ENCODE measurements around the gene SEMA4C. TPM values are rescaled to one million over a fixed set of nuclear protein-coding genes. Genes with fewer than 3 reads are reported as not detected.

Gene SEMA4C
- total and polyA plus RNA-seq, 5 donors, result 19.3 to 28.5 (median 23.5) TPM

DNA sequence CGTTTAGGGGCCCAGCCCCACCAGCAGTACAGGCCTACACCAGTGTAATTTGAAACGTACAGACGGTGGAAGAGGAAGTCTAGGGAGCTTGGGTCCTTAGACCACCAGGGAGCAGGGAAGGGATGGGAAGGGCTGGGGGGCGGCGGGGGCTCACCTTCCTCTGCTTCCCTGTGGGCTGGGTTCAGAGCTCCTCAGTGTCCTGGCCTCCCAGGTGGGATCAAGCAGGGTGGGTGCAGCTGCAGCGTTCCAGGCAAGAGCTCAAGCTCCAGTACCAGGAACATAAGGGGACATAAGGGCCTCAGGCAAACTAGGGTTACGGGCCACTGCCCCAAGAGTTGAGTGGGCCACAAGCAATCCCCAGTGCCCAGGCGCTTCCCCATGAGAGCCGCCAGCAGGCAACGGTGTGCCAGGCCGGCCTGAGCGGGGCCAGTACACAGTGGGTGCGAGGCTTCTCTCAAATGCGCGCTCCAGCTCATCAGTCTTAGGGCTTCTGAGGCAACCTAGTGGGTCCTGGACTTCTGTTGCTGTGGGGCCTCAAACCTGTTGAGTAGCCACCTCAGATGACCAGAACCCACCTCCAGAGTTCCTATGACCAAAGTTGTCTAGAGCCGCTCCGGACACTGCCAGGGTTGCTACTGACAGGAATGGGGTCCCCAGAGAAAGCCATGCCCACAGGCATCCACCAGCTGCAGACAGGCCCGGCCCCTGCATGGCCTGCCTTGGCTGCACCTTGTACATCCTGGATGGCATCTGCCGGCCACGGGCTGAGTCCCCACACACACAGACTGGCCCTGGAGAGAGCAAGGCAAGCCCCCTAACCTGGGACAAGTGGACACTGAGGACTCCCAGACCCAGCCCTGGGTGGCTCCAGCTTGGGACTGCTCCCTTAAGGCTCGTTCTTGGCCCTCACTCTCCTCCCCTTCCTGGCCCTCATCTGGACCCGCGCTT is 31.3 kb downstream of the SEMA4C start:
- intact Hi-C loops (cut with DNase I), result no loop called here
- 87% methylated on average over 23 of the region's 23 CpGs for WGBS
- no peak overlapping the region for H3K27ac ChIP-seq (ENCODE audit: low read length)
- peaks cover 3% of the 10 kb centered on the region for H3K4me1 ChIP-seq (ENCODE audit: control insufficient read depth, insufficient read depth, low read length)
- ATAC-seq, result no peak
- H3K9me3 ChIP-seq (ENCODE audit: control insufficient read depth, low read length), result no peaks in the 10 kb centered on the region
- peak in 2 of 3 donors; percentile 41 to 49 for DNase-seq
- H3K27me3 ChIP-seq (ENCODE audit: control insufficient read depth, insufficient read depth), result no peaks in the 10 kb centered on the region
- no peak overlapping the region for H3K4me3 ChIP-seq (ENCODE audit: low read length)

- Histone ChIP-seq H3K27ac (ENCODE audit: low read length) (no peak overlapping the region), H3K27me3 (ENCODE audit: control insufficient read depth, insufficient read depth) (no peaks in the 10 kb centered on the region), H3K4me3 (ENCODE audit: low read length) (no peak overlapping the region), H3K4me1 (ENCODE audit: control insufficient read depth, insufficient read depth, low read length) (peaks cover 7% of the 10 kb centered on the region), H3K9me3 (ENCODE audit: control insufficient read depth, low read length) (no peaks in the 10 kb centered on the region)
- intact Hi-C loops (cut with DNase I), result no loop called here
- DNase-seq (peak in 2 of 3 donors; percentile 27 to 51), ATAC-seq (no peak)
- WGBS, result 72% methylated on average over 9 of the region's 9 CpGs
Observed at GRCh38 chr2:96837575-96837974, 32.3 kb downstream of the SEMA4C start.

DNA sequence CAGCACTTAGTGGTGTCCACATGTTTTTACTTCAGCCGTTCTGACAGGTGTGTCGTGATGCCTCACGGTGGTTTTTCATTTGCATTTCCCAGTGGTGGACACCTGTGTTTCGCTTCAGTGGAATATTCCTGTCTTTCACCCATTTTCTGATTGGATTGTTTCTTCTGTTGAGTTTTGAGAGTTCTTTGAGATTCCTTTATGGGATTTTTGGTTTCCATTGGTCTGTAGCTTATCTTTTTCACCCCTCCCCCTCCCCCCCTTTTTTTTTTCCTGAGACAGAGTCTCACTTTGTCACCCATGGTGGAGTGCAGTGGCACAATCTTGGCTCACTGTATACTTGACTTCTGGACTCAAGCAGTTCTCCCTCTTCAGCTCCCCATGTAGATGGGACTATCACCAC is 34.0 kb downstream of the SEMA4C start:
- Histone ChIP-seq H3K9me3 (ENCODE audit: control insufficient read depth, low read length) (no peaks in the 10 kb centered on the region), H3K27ac (ENCODE audit: low read length) (no peak overlapping the region), H3K27me3 (ENCODE audit: control insufficient read depth, insufficient read depth) (no peaks in the 10 kb centered on the region), H3K4me1 (ENCODE audit: control insufficient read depth, insufficient read depth, low read length) (peaks cover 7% of the 10 kb centered on the region), H3K4me3 (ENCODE audit: low read length) (no peak overlapping the region)
- intact Hi-C loops (cut with DNase I), result no loop called here
- DNase-seq, result no peak
- ATAC-seq, result no peak
- WGBS, result 97% methylated on average over 4 of the region's 4 CpGs

GRCh38 chr2:96832754-96833507 is 36.9 kb downstream of the SEMA4C start:
- 44% methylated on average over 18 of the region's 18 CpGs for WGBS
- Histone ChIP-seq H3K4me1 (ENCODE audit: control insufficient read depth, insufficient read depth, low read length) (peaks cover 7% of the 10 kb centered on the region), H3K9me3 (ENCODE audit: control insufficient read depth, low read length) (no peaks in the 10 kb centered on the region), H3K4me3 (ENCODE audit: low read length) (no peak overlapping the region), H3K27me3 (ENCODE audit: control insufficient read depth, insufficient read depth) (no peaks in the 10 kb centered on the region), H3K27ac (ENCODE audit: low read length) (peak overlapping the region; percentile 18)
- intact Hi-C loops (cut with DNase I), result no loop called here
- DNase-seq (peak; percentile 78 to 90 (median 85)), ATAC-seq (peak; percentile 68 to 70)

GRCh38 chr2:96832408-96832753 is 37.5 kb downstream of the SEMA4C start:
- DNase-seq, result peak in 1 of 3 donors; percentile 22
- H3K4me3 ChIP-seq (ENCODE audit: low read length), result no peak overlapping the region
- H3K9me3 ChIP-seq (ENCODE audit: control insufficient read depth, low read length), result no peaks in the 10 kb centered on the region
- intact Hi-C loops (cut with DNase I), result no loop called here
- H3K27ac ChIP-seq (ENCODE audit: low read length), result no peak overlapping the region
- peaks cover 7% of the 10 kb centered on the region for H3K4me1 ChIP-seq (ENCODE audit: control insufficient read depth, insufficient read depth, low read length)
- peak in 1 of 2 donors; percentile 6 for ATAC-seq
- 77% methylated on average over 11 of the region's 11 CpGs for WGBS
- H3K27me3 ChIP-seq (ENCODE audit: control insufficient read depth, insufficient read depth), result no peaks in the 10 kb centered on the region

DNA sequence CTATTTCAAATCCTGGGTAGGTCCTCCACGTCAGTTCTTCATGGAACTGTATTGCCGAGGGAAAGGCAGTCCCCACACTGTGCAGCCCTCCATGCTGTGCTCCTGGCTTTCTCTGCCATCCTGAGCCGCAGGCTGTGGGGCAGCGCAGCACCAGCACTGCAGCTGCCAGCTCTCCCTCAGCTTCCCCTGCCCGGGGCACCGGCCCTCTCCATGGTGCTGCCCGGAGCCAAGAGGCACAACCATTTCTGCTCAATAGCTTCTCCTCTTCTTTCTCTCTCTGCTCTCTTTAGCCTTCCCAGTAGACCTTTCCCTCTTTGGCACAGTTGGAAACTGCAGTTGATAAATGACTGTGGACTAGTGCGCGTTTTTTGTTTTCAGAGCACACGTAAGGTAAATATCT is 38.2 kb downstream of the SEMA4C start:
- Histone ChIP-seq H3K27me3 (ENCODE audit: control insufficient read depth, insufficient read depth) (no peaks in the 10 kb centered on the region), H3K4me1 (ENCODE audit: control insufficient read depth, insufficient read depth, low read length) (peaks cover 7% of the 10 kb centered on the region), H3K27ac (ENCODE audit: low read length) (no peak overlapping the region), H3K9me3 (ENCODE audit: control insufficient read depth, low read length) (no peaks in the 10 kb centered on the region), H3K4me3 (ENCODE audit: low read length) (no peak overlapping the region)
- intact Hi-C loops (cut with DNase I), result no loop called here
- 74% methylated on average over 10 of the region's 10 CpGs for WGBS
- peak; percentile 51 for ATAC-seq
- peak in 2 of 3 donors; percentile 63 to 68 for DNase-seq

DNA sequence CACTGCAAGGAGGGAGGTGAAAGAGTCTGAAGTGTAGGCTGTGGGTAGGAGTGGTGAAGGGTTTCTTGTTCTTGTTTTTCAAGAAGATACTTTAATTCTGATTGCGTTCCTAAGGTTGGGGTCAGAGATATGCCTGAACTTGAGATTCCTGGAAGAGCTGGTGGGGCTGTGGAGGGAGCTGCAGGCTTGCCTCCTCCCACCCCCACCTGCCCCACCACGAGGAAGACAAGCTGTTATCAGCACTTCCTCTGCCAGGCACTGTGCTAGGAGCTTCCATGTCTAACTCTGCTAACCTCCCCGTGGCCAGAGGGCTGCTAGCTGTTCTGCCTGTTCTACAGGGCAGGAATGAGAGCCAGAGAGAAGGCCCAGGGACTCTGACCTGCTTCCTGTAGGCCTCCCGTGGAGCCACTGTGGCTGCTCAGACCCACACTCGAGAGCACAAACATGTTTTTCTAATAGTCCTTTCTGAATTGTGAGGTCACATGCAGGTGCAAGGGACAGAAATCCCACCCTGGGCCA is 39.8 kb downstream of the SEMA4C start:
- no peak overlapping the region for H3K4me3 ChIP-seq (ENCODE audit: low read length)
- WGBS, result 44% methylated on average over 5 of the region's 5 CpGs
- no peaks in the 10 kb centered on the region for H3K27me3 ChIP-seq (ENCODE audit: control insufficient read depth, insufficient read depth)
- peak overlapping the region; percentile 10 for H3K27ac ChIP-seq (ENCODE audit: low read length)
- H3K4me1 ChIP-seq (ENCODE audit: control insufficient read depth, insufficient read depth, low read length), result peaks cover 7% of the 10 kb centered on the region
- intact Hi-C loops (cut with DNase I), result no loop called here
- H3K9me3 ChIP-seq (ENCODE audit: control insufficient read depth, low read length), result no peaks in the 10 kb centered on the region
- DNase-seq, result no peak
- ATAC-seq, result no peak

DNA sequence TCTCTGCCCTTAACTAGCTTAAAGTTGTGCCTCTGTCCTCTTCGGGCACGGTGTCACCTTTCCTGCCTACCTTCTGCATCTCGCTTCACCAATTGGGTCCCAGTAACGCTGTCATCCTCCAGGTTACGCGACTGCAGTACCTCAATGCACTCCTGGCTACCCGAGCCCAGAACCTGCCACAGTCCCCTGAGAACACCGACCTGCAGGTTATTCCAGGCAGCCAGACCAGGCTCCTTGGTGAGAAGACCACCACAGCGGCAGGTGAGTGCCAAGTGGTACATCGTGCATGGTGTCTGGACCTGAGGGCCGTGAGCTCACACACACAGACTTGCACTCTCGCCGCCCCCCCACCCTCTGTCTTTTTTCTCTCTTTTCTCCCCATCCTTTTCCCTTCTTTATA is 41.0 kb downstream of the SEMA4C start:
- ATAC-seq, result no peak
- Histone ChIP-seq H3K9me3 (ENCODE audit: control insufficient read depth, low read length) (no peaks in the 10 kb centered on the region), H3K4me3 (ENCODE audit: low read length) (no peak overlapping the region), H3K27me3 (ENCODE audit: control insufficient read depth, insufficient read depth) (no peaks in the 10 kb centered on the region), H3K4me1 (ENCODE audit: control insufficient read depth, insufficient read depth, low read length) (peaks cover 7% of the 10 kb centered on the region), H3K27ac (ENCODE audit: low read length) (no peak overlapping the region)
- WGBS, result 97% methylated on average over 13 of the region's 13 CpGs
- peak in 1 of 3 donors; percentile 30 for DNase-seq
- intact Hi-C loops (cut with DNase I), result no loop called here

DNA sequence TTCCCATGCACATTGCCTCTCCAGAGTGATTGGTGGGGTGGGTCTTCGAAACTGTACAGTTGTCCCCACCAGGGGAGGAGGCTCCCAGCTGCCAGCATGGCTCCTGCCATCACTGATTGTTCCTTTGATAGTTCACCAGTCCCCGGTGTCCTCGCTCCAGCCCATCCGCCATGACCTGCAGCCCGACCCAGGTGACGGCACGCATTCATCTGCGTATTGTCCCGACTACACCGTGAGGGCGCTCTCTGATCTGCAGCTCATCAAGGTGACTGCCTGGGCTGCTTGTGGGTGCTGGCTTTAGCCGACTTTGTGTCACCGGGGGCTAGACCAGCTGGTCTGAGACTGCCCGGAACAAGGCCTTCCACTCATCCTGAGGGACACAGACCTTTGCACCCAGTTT is 41.4 kb downstream of the SEMA4C start:
- H3K4me1 ChIP-seq (ENCODE audit: control insufficient read depth, insufficient read depth, low read length), result peaks cover 7% of the 10 kb centered on the region
- no peak overlapping the region for H3K27ac ChIP-seq (ENCODE audit: low read length)
- DNase-seq (peak in 2 of 3 donors; percentile 24 to 51), ATAC-seq (no peak)
- 93% methylated on average over 14 of the region's 14 CpGs for WGBS
- no peaks in the 10 kb centered on the region for H3K27me3 ChIP-seq (ENCODE audit: control insufficient read depth, insufficient read depth)
- no peak overlapping the region for H3K4me3 ChIP-seq (ENCODE audit: low read length)
- H3K9me3 ChIP-seq (ENCODE audit: control insufficient read depth, low read length), result no peaks in the 10 kb centered on the region
- intact Hi-C loops (cut with DNase I), result no loop called here

- Histone ChIP-seq H3K27me3 (ENCODE audit: control insufficient read depth, insufficient read depth) (no peaks in the 10 kb centered on the region), H3K4me3 (ENCODE audit: low read length) (no peak overlapping the region), H3K27ac (ENCODE audit: low read length) (no peak overlapping the region), H3K4me1 (ENCODE audit: control insufficient read depth, insufficient read depth, low read length) (no peaks in the 10 kb centered on the region), H3K9me3 (ENCODE audit: control insufficient read depth, low read length) (no peaks in the 10 kb centered on the region)
- DNase-seq, result peak in 2 of 3 donors; percentile 45 to 53
- WGBS, result 87% methylated on average over 22 of the region's 22 CpGs
- intact Hi-C loops (cut with DNase I), result no loop called here
- ATAC-seq, result no peak
Observed at GRCh38 chr2:96826546-96827278, 43.2 kb downstream of the SEMA4C start.
